GM12801 (cell line): ENCODE measurements around the gene TMEM258.

ENCODE experiments used
- CTCF ChIP-seq: IDR thresholded peaks from one replicate; pipeline ENCODE4 v1.5.1; 2011; ENCODE audit warnings: control low read depth; ENCODE audit not compliant: insufficient read length; ENCODE audit errors: extremely low read depth

TMEM258 gene

GRCh38 chr11:61787928-61788491 is 4.4 kb downstream of the TMEM258 start:
- no peak for TF ChIP-seq CTCF

GRCh38 chr11:61785837-61786402 is 6.5 kb downstream of the TMEM258 start:
- no peak for TF ChIP-seq CTCF

- TF ChIP-seq CTCF, result no peak
These were observed 7.9 kb downstream of the TMEM258 start for GRCh38 chr11:61784506-61784805.

GRCh38 chr11:61783717-61784505 is 8.5 kb downstream of the TMEM258 start:
- TF ChIP-seq CTCF, result no peak

GRCh38 chr11:61782841-61783240 is 9.6 kb downstream of the TMEM258 start:
- no peak for TF ChIP-seq CTCF

- TF ChIP-seq CTCF, result no peak
These were observed 10.1 kb downstream of the TMEM258 start for GRCh38 chr11:61782299-61782698.

GRCh38 chr11:61781585-61781984 is 10.8 kb downstream of the TMEM258 start:
- no peak for TF ChIP-seq CTCF
